Right lung (tissue), 5 donors: Measurements from ENCODE around the gene PRKCA. TPM values are rescaled to one million over a fixed set of nuclear protein-coding genes. Genes with fewer than 3 reads are reported as not detected.

Experiments used
- DNase-seq, 2 donors: peaks; one replicate each; pipeline ENCODE4 v3.0.0-alpha.2; 2013
- polyA plus RNA-seq, 5 donors: library from polyadenylated mRNA; unstranded; fragments of 120-200 nt; gene quantifications; one replicate each; pipeline versions ENCODE4 v1.2.1 to v1.2.3, GENCODE V29; 2013; ENCODE audit warnings: inconsistent platforms in 1 of 5, low replicate concordance in 1 of 5; ENCODE audit not compliant: insufficient read length in 5 of 5, insufficient read depth in 1 of 5

PRKCA gene
- polyA plus RNA-seq, 5 donors: 11.7 to 18.1 (median 17.2) TPM

- DNase-seq: no peak
These were observed 533.1 kb downstream of the PRKCA start for GRCh38 chr17:66835476-66835875.

GRCh38 chr17:66836063-66837005 lies 533.9 kb downstream of the PRKCA start:
- DNase-seq: no peak

- no peak for DNase-seq
These were observed 534.8 kb downstream of the PRKCA start for GRCh38 chr17:66837226-66837625.

- DNase-seq: no peak
These were observed 535.7 kb downstream of the PRKCA start for GRCh38 chr17:66837885-66838665.

GRCh38 chr17:66839616-66840015 lies 537.2 kb downstream of the PRKCA start:
- DNase-seq: no peak

GRCh38 chr17:66840061-66840460 lies 537.6 kb downstream of the PRKCA start:
- DNase-seq: no peak

- no peak for DNase-seq
These were observed 538.9 kb downstream of the PRKCA start for GRCh38 chr17:66841328-66841727.

- DNase-seq: no peak
These were observed 539.3 kb downstream of the PRKCA start for GRCh38 chr17:66841744-66842143.

GRCh38 chr17:66842505-66842904 lies 540.1 kb downstream of the PRKCA start:
- no peak for DNase-seq

- DNase-seq: no peak
These were observed 540.5 kb downstream of the PRKCA start for GRCh38 chr17:66842959-66843358.

GRCh38 chr17:66843627-66844026 lies 541.2 kb downstream of the PRKCA start:
- DNase-seq: no peak

GRCh38 chr17:66847704-66848103 lies 545.3 kb downstream of the PRKCA start:
- DNase-seq: no peak

GRCh38 chr17:66848496-66848895 lies 546.1 kb downstream of the PRKCA start:
- DNase-seq: no peak

- no peak for DNase-seq
These were observed 546.7 kb downstream of the PRKCA start for GRCh38 chr17:66849032-66849655.

- no peak for DNase-seq
These were observed 547.6 kb downstream of the PRKCA start for GRCh38 chr17:66849851-66850580.

GRCh38 chr17:66850692-66851091 lies 548.3 kb downstream of the PRKCA start:
- no peak for DNase-seq

GRCh38 chr17:66855204-66855603 lies 552.8 kb downstream of the PRKCA start:
- DNase-seq: no peak

GRCh38 chr17:66858226-66859083 lies 556.0 kb downstream of the PRKCA start:
- DNase-seq: no peak

GRCh38 chr17:66859353-66859752 lies 556.9 kb downstream of the PRKCA start:
- DNase-seq: no peak

GRCh38 chr17:66860204-66860603 lies 557.8 kb downstream of the PRKCA start:
- DNase-seq: no peak
